HS-5 (cell line): Measurements from ENCODE around the gene TDP2.
A peak's percentile ranks its signal among the peaks of the same experiment; 100 is the strongest.
"Not testable (repeated sequence)": the region's sequence is repeated elsewhere in the genome, so short reads cannot be mapped to it uniquely, and the experiment has no call there.

Source experiments
- DNase-seq: peaks from one replicate; pipeline ENCODE4 v3.0.0-alpha.2; 2012; ENCODE audit warnings: low read depth

Gene TDP2

DNA sequence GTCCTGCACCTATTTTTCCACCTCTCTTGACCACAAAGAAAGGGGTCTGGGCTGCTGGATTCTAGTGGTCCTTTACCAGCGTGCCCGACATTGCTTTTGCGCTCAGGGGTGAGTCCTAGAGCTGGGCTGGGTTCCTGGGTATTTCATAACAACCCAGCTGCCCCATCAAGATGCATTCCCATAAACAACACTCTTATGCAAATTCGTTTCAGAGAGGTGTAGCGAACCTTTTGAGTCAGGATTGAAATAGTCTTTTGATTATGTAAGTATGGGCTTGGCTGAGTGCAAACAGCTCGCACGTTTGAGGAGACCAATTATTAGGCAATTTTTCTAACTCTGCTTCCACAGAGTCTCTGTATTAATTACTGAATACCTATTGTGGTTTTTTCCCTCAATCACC lies 13.9 kb upstream of the TDP2 start:
- DNase-seq = no peak

DNA sequence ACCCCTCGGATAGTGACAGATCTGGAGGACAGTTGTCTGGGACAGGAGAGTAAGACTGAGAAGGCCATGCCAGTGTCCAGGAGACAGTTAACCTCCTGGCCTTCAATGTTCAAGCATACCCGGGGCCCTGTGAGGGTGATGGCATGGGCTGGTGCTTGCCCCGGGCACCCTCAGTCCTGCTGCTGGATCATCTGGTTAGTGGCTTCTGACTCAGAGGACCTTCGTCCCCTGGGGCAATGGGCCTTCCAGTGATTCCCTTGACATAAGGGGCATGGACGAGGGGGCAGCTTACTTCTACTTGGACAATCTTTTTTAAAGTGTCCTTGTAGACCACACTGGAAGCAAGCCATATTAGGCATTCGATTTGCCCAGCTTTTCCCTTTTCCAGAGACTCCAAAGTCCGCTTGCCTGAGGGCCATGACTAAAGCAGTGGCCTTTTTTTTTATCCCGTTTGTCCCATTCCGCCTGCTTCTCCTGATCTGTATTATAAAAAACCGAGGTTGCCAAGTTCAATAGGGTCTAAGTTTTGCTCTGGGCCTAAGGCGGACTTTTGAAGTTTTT lies 12.2 kb upstream of the TDP2 start:
- DNase-seq = not testable (repeated sequence)

DNA sequence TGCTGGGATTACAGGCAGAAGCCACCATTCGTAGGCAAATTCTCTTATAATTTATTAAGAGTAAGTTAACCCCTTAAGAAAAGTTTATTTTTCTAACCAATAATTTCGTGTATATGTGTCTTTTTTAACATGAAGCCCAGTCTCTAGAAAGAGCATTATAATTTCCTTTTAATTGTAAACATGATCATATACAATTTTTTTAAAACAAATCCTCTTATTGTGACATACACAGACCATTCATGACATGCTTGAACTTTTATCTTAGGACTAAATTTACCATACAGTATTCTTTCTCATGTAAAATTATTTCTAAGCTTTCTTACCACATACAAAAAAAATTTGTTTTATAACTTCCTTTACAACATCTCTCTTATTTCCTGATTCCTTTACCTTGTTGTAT lies 6.9 kb upstream of the TDP2 start:
- DNase-seq = no peak

DNA sequence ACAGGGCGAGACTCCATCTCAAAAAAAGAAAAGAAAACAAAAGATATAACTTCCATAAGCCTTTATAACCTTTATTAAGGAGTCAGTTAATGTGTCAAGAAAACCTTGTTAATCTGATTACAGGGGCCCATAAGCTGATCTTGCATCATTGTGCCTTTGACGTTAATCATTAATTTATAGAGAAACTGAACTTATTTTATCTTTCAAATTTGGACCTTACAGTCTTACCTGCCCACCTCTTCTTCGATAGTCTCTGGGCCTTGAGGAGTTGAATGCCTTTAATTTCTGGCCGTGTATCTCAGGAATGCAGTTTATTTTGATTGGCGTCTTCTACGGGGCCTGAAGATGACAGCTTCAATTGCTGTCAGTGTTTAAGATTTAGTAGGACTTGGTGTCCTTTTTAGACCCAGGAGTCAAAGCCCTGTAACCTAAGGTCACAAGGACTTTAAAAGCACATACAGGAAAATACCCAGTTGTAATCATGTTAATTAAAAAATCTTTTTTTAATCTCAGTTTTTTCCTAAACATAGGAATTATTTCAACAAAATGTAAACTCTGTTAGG lies 6.0 kb upstream of the TDP2 start:
- DNase-seq = no peak

DNA sequence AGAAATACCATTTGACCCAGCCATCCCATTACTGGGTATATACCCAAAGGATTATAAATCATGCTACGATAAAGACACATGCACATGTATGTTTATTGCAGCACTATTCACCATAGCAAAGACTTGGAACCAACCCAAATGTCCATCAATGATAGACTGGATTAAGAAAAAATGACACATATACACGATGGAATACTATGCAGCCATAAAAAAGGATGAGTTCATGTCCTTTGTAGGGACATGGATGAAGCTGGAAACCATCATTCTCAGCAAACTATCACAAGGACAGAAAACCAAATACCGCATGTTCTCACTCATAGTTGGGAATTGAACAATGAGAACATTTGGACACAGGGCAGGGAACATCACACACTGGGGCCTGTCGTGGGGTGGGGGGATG lies 4.4 kb upstream of the TDP2 start:
- DNase-seq = not testable (repeated sequence)

DNA sequence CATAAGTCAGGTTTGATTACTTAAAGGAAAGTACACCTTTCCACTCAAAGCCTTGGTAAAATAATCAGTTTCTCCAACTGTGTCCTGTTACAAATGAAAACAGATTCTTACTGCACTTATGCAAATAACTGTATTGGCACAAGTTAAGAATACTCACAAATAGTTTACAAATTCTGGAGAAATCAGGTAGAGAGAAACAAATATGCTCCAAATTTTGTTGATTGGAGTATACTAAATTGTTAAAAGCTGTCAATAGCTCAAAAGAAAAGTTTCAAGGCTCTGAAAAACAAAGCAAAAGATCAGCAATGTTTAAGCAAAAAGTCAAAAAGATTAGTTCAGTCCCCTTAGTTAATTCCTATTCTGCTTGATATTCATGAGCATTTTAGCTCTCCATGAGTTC lies 3.8 kb upstream of the TDP2 start:
- not testable (repeated sequence) for DNase-seq

DNA sequence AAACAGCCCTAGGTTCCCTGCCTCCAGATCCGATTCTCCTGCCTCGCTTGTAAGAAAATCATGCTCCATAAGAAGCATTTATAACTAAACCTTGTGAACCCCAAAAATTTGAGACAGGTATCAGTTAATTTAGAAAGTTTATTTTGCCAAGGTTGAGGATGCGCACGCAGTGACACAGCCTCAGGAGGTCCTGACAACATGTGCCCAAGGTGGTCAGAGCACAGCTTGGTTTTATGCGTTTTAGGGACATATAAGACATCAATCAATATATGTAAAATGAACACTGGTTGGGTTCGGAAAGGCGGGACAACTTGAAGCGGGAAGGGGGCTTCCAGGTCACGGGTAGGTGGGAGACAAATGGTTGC lies 2.3 kb upstream of the TDP2 start:
- no peak for DNase-seq

DNA sequence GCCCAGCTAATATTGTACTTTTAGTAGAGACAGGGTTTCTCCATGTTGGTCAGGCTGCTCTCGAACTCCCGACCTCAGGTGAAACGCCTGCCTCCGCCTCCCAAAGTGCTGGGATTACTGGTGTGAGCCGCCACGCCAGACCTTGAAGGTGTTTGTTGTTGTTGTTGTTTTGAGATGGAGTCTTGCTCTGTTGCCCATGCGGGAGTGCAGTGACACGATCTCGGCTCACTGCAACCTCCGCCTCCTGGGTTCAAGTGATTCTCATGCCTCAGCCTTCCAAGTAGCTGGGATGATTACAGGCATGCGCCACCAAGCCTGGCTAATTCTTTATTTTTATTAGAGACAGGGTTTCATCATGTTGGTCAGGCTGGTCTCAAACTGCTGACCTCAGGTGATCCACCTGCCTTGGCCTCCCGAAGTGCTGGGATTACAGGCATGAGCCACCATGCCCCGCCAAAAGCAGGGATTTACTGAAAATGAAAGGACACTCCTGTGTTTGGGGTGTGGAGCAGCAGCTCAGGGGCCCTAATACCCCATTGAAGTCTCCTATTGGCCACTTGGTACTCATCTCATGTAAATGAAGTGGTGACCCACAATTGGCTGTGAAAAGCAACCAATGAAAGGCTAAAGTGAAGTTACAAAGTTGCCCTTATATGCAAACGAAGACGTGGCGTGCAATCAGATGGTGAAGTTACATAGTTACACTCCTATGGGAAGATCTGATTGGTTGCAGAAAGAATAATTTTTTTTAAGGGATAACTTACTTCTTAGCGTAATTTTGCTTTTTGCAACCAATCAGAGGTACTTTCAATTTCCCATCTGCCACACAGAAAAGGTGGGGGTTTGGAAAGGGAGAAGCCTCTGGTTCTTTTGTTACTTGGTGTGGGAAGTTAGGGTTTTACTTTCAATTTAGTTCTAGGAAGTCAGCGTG lies 1.6 kb upstream of the TDP2 start:
- DNase-seq = not testable (repeated sequence)

DNA sequence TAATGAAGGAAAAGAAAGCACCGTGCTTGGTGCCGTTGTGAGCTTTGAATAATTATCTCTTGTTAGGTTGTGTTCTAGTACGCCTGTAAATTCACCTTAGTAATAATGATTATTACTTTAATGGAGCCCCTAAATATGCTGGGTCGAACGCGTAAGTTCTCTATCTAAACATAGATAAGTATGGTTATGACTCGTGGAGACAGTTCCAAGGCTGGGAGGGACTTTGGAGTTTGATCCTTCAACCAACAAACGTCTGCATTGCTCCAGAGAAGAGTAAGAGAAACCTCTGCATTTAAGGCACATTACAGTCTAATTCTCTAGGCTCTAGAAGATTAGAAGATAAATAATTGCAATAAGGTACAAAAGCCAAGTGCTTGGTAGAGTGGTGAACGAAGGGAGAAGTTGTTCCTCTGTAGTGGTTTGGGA lies 692 bp upstream of the TDP2 start:
- peak; percentile 23 for DNase-seq

DNA sequence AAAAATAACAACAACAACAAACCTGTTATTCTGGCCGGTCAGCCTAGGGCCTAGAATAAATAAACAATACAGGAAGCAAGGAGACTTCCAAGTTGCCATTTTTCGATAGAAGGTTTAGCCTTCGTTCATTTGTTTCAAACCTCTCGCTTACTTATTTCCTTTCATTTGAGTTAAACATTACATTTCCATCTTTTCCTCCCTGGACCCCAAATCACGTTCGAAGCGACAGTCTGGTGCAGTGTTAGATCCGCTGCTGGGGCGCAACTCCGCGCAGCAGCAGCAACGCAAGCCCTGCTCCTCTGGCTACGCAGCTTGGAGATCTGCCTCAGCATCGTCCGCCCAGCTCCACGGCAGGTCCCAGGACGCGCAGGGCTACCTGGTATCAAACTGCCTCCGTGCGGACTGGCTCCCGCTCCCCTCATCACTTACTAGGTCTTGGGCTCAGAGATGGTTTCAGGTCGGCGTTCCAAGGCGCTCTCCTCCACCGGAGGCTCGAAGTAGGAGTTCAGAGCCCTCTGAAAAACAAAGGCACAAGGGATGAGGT lies 530 bp downstream of the TDP2 start:
- DNase-seq = no peak

DNA sequence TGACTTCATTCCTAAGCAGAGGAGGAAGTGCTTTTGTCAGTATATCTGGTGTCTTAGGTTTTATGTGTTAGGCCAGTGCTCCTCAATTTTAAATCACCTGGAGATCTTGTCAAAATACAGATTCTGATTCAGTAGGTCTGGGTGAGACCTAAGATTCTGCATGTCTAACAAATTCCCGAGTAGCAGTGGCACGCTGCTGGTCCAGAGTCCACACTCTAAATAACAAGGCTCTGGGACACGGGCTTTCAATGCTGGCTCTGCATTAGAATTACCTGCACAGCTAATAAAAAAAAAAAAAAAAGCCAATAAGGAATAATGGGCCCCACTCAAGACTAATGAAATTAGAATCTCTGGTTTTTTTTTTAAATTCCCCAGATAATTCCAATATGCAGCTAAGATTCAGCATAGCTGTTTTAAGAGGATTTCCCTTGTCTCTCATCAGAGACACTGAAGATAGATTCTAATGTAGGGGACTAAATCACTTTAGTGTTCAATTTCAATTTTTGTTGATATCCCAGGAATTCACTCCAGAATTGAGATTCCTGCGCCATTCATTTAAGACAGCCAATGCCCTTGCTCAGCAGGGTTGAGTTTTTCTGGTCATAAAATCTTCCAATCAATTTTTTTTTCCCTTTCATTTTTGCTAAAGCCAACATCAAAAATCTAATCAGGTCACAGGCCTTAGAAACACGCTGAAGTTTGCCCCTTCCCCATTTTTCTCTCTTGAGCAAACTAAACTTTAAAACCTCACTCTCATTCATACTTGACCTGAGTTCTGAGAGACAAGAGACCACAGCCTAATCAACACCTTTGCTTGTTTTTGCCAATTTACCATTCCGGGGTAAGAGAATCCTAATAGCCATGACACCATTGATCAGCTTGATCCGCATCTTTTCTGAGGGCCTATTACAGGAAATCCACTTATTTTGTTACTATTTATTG lies 2.4 kb downstream of the TDP2 start:
- no peak for DNase-seq

DNA sequence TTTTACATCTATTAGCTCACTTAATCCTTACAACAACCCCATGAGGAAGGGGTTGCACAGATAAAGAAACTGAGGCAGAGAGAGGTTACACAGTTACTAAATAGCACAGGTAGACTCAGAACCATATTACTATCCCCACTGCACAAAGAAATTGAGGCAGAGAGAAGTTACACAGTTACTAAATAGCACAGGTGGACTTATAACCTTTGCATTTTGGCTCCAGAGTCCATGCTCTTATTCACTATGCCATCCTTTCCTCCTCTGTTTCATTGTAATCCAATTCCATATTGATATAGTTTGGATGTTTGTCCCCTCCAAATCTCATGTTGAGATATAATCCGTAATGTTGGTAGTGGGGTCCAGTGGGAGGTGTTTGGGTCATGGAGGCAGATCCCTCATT lies 3.5 kb downstream of the TDP2 start:
- no peak for DNase-seq

DNA sequence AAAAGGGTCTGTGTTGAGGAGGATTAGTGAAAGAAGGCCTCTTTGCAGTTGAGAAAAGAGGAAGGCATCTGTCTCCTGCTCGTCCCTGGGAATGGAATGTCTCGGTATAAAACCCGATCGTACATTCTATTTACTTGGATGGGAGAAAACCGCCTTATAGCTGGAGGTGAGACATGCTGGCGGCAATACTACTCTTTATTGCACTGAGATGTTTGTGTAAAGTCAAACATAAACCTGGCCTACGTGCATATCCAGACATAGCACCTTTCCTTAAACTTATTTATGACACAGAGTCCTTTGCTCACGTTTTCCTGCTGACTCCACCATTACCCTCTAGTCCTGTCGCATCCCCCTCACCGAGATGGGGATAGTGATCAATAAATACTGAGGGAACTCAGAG lies 4.5 kb downstream of the TDP2 start:
- DNase-seq = no peak

DNA sequence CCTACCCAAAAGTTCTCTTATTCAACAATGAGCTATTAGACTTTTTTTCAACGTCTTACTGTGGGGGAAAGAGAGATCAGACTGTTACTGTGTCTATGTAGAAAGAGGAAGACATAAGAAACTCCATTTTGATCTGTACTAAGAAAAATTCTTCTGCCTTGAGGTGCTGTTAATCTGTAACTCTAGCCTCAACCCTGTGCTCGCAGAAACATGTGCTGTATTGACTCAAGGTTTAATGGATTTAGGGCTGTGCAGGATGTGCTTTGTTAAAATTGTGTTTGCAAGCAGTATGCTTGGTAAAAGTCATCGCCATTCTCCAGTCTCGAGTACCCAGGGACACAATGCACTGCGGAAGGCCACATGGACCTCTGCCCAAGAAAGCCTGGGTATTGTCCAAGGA lies 4.9 kb downstream of the TDP2 start:
- not testable (repeated sequence) for DNase-seq

DNA sequence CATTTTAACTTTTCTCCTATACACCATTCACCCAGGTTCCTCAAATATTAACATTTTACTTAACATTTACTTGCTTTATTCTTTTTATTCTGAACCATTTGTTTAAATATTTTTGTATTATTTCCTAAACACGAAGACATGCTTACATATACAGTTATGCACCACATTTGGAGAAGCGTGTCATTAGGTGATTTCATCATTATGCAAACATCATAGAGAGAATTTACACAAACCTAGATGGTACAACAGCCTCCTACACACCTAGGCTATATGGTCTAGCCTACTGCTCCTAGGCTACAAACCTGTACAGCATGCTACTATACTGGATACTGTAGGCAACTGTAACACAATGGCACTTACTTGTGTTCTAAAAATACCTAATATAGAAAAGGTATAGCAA lies 6.6 kb downstream of the TDP2 start:
- no peak for DNase-seq

DNA sequence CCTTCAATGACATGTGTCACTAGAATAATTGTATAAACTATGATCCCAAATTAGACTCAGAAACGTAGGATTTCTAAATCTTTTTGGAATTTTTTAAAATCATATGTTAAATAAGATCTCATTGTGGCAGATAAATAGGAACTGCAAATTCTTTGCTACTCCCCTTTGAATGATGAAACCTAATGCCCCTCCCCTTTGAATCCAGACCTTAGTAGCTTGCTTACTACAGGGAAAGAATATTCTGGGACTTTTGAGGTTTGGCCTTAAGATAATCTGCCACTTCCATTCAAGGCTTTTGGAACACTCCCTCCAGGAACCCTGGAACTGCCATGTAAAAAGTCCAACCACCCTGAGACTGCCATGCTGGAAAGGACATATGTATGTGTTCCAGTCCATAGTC lies 7.1 kb downstream of the TDP2 start:
- no peak for DNase-seq

DNA sequence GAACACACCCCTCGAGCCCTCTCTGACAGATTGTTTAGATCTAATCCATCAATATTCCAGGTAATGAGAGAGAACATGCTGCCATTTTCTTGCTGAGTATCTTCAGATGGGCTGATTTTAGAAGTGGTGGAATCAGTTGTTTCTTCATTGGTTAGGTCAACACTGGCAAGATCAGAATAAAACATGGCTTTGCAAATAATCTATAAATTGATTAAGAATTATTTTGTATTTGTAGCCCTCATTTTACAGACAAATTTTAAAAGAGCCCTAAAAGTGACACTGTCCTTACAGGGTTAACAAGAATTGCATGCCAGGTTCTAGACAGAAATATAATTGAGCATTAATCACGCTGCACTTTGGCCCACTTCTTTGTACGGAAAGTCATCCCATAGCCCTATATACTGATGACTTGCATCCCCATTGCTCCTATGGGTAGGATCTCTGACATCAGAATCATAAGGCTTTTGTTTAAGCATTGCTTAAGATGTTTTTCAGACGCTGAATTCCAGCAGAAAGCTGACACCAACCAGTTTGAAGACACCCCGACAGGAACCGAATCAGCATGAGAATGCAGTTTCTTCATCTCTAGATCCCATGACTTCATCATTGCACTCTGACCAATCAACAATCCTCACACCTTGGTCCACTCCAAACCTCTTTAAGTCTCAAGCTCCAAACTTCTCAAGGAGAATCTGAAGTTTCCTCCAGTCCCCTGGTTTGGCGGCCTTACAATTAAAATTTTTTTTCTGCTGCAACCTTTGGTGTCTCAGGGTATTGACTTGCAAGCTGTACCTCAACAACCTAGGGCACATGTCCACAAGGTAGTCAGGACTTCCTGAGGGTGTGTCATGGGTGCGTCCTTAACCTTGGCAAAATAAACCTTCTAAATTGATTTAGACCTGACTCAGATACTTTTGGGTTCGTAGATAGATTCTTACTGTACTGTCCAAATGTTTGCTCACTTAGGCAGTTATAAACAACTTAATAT lies 7.8 kb downstream of the TDP2 start:
- peak; percentile 23 for DNase-seq

DNA sequence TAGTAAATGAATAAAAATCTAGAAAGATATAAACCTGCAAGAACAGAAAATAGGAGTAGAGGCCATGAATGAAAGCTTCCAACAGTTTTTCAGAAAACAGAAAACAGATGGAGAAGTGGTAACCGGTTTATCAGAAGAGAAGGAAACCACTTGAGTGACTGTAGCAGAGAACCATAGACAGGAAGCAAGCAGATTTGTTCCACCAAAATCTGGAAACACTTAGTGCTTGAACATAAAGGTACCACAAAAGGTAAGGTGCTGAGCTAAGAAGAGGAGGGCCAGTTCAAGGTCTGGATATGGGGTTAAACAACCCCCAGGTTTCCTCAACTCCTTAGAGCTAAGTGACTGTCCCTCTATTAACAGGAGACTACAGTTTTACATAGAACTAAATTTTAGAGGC lies 11.5 kb downstream of the TDP2 start:
- no peak for DNase-seq

DNA sequence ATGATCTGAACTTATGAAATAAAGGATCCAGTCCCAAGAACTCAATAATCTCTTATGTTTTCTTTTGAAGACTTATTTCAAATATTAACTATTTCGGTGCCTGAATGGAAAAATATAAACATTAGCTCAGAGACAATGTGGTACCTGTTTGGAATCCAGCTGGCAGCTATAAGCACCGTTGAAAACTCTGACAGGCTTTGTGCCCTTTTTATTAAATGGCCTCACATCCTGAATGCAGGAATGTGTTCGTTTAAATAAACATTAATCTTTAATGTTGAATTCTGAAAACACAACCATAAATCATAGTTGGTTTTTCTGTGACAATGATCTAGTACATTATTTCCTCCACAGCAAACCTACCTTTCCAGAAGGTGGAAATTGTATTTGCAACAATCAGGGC lies 16.3 kb downstream of the TDP2 start:
- DNase-seq = no peak

DNA sequence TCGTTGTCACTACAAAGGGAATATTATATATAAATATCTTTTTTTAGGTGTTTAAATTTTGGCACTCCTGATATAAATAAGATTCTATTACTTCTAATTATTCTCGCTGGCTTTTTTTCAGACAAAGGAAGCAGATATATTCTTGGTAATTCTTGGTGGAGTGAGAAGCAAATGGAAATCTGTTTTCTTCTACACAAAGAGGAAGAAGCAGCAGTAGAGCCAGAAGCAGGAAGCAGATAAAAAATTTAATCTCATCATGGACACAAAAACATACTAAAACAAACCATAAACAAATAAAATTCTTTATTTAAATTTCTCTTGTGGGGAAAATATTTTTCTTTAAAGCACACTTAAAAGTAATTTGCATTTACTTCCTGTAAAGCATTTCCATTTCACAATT lies 17.0 kb downstream of the TDP2 start:
- DNase-seq = no peak

DNA sequence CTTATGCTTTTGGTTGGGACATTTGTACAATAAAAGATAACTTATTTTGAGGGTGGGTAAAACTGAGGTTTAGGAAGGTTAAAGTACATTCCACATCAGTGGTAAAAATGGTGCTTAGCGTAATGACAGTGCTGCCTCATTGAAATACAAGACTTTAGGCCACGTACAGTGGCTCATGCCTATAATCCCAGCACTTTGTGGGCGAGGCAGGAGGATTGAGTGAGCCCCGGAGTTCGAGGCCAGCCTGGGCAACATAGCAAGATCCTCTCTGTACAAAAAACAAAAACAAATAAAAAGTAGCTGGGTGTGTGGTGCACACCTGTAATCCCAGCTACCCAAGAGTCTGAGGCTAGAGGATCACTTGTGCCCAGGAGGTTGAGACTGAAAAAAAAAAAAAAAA lies 18.4 kb downstream of the TDP2 start:
- DNase-seq = no peak
